ENCODE data around the gene DHODH.
A peak's percentile ranks its signal among the peaks of the same experiment; 100 is the strongest.
"Not testable (repeated sequence)": the region's sequence is repeated elsewhere in the genome, so short reads cannot be mapped to it uniquely, and the experiment has no call there.

DHODH gene

GRCh38 chr16:72008424-72009216 is at the start of gene DHODH:
Gene DHODH, plus strand, starts transcription at chr16:72008744. Its CDS starts 21 bp downstream, at chr16:72008765.
- peak; percentile 97 for DNase-seq (ENCODE audit: low spot score)

GRCh38 chr16:71961066-71962039 is 47.2 kb upstream of the DHODH start:
- peak; percentile 77 for DNase-seq (ENCODE audit: low spot score)

GRCh38 chr16:71963125-71963875 is 45.2 kb upstream of the DHODH start:
- DNase-seq (ENCODE audit: low spot score), result no peak

GRCh38 chr16:71965223-71965622 is 43.3 kb upstream of the DHODH start:
- DNase-seq (ENCODE audit: low spot score), result no peak

GRCh38 chr16:71966932-71967331 is 41.6 kb upstream of the DHODH start:
- DNase-seq (ENCODE audit: low spot score), result no peak

- no peak for DNase-seq (ENCODE audit: low spot score)
Measured at GRCh38 chr16:71969353-71969752, 39.2 kb upstream of the DHODH start.

- no peak for DNase-seq (ENCODE audit: low spot score)
Measured at GRCh38 chr16:71971571-71971970, 37.0 kb upstream of the DHODH start.

- no peak for DNase-seq (ENCODE audit: low spot score)
Measured at GRCh38 chr16:71972356-71972755, 36.2 kb upstream of the DHODH start.

GRCh38 chr16:71973001-71973400 is 35.5 kb upstream of the DHODH start:
- DNase-seq (ENCODE audit: low spot score), result no peak

GRCh38 chr16:71974068-71974818 is 34.3 kb upstream of the DHODH start:
- DNase-seq (ENCODE audit: low spot score), result no peak

GRCh38 chr16:71985262-71985974 is 23.1 kb upstream of the DHODH start:
- no peak for DNase-seq (ENCODE audit: low spot score)

- no peak for DNase-seq (ENCODE audit: low spot score)
Measured at GRCh38 chr16:71986131-71986530, 22.4 kb upstream of the DHODH start.

- no peak for DNase-seq (ENCODE audit: low spot score)
Measured at GRCh38 chr16:71995038-71995437, 13.5 kb upstream of the DHODH start.

GRCh38 chr16:71997578-71997977 is 11.0 kb upstream of the DHODH start:
- DNase-seq (ENCODE audit: low spot score), result not testable (repeated sequence)

GRCh38 chr16:72001180-72001874 is 7.2 kb upstream of the DHODH start:
- DNase-seq (ENCODE audit: low spot score), result no peak

- no peak for DNase-seq (ENCODE audit: low spot score)
Measured at GRCh38 chr16:72002619-72003018, 5.9 kb upstream of the DHODH start.

GRCh38 chr16:72008065-72008423 is 500 bp upstream of the DHODH start:
- DNase-seq (ENCODE audit: low spot score), result not testable (repeated sequence)

- no peak for DNase-seq (ENCODE audit: low spot score)
Measured at GRCh38 chr16:72009779-72010178, 1.2 kb downstream of the DHODH start.

- DNase-seq (ENCODE audit: low spot score), result peak; percentile 49
Measured at GRCh38 chr16:72012607-72013006, 4.1 kb downstream of the DHODH start.

GRCh38 chr16:72013389-72013788 is 4.8 kb downstream of the DHODH start:
- peak; percentile 63 for DNase-seq (ENCODE audit: low spot score)
